Neural progenitor cell (in vitro differentiated cells): ENCODE results near the gene GNA14. TPM values are rescaled to one million over a fixed set of nuclear protein-coding genes. Genes with fewer than 3 reads are reported as not detected.
"Not testable (repeated sequence)": the region's sequence is repeated elsewhere in the genome, so short reads cannot be mapped to it uniquely, and the experiment has no call there.

Experiments
- DNase-seq: peaks from one replicate; pipeline ENCODE4 v3.0.0-alpha.2; 2016; ENCODE audit warnings: low spot score
- H2AFZ ChIP-seq: fragments of 200-600 bp; sonication (generic); replicated peaks from 2 replicates; pipeline ENCODE4 v1.6.1; 2016; ENCODE audit warnings: antibody characterized with exemption
- H3F3A ChIP-seq: fragments of 200-600 bp; sonication (generic); 2 replicates; pipeline ENCODE4 v1.6.1; 2016; ENCODE audit warnings: antibody characterized with exemption, low read depth
- H3K27ac ChIP-seq: fragments of 200-600 bp; sonication (generic); 2 replicates; pipeline ENCODE4 v1.5.1; 2016; ENCODE audit warnings: mild to moderate bottlenecking
- H3K27me3 ChIP-seq: fragments of 200-600 bp; sonication (generic); 2 replicates; pipeline ENCODE4 v1.6.1; 2016; ENCODE audit warnings: mild to moderate bottlenecking, moderate library complexity
- H3K36me3 ChIP-seq: fragments of 200-600 bp; sonication (generic); 2 replicates; pipeline ENCODE4 v1.5.1; 2016
- H3K4me1 ChIP-seq: fragments of 200-600 bp; sonication (generic); 2 replicates; pipeline ENCODE4 v1.6.1; 2016; ENCODE audit warnings: mixed run types
- H3K4me2 ChIP-seq: fragments of 200-600 bp; sonication (generic); 2 replicates; pipeline ENCODE4 v1.6.1; 2016
- H3K4me3 ChIP-seq: fragments of 200-600 bp; sonication (generic); 2 replicates; pipeline ENCODE4 v1.5.1; 2016
- H3K79me2 ChIP-seq: fragments of 200-600 bp; sonication (generic); 2 replicates; pipeline ENCODE4 v1.6.1; 2016; ENCODE audit warnings: low read depth
- H3K9ac ChIP-seq: fragments of 200-600 bp; sonication (generic); 2 replicates; pipeline ENCODE4 v1.6.1; 2016
- H3K9me3 ChIP-seq: fragments of 200-600 bp; sonication (generic); 2 replicates; pipeline ENCODE4 v1.5.1; 2016; ENCODE audit warnings: low read depth
- H4K20me1 ChIP-seq: fragments of 200-600 bp; sonication (generic); 2 replicates; pipeline ENCODE4 v1.6.1; 2016; ENCODE audit warnings: low read depth
- H3K27ac Mint-ChIP-seq: 3 replicates; pipeline ENCODE4 v1.8.0; 2021; ENCODE audit warnings: mixed read lengths
- H3K27me3 Mint-ChIP-seq: 2 replicates; pipeline ENCODE4 v1.8.0; 2022; ENCODE audit warnings: low read depth, mild to moderate bottlenecking, inconsistent platforms, moderate library complexity, mixed read lengths; ENCODE audit not compliant: insufficient read depth
- H3K36me3 Mint-ChIP-seq: 3 replicates; pipeline ENCODE4 v1.8.0; 2021; ENCODE audit warnings: mixed read lengths
- H3K4me1 Mint-ChIP-seq: 3 replicates; pipeline ENCODE4 v1.8.0; 2021; ENCODE audit warnings: mixed read lengths
- H3K4me3 Mint-ChIP-seq: 3 replicates; pipeline ENCODE4 v1.8.0; 2021; ENCODE audit warnings: mild to moderate bottlenecking, moderate library complexity, mixed read lengths
- H3K9me3 Mint-ChIP-seq: 3 replicates; pipeline ENCODE4 v1.8.0; 2020; ENCODE audit warnings: mixed read lengths
- CTCF ChIP-seq: fragments of 200-600 bp; sonication (generic); IDR thresholded peaks from 2 replicates; pipeline ENCODE4 v1.5.1; 2017; ENCODE audit warnings: antibody characterized with exemption, mild to moderate bottlenecking
- EZH2 ChIP-seq: fragments of 200-600 bp; sonication (generic); IDR thresholded peaks from 2 replicates; pipeline ENCODE4 v1.6.1; 2017; ENCODE audit warnings: antibody characterized with exemption, mild to moderate bottlenecking, moderate library complexity
- EZH2phosphoT487 ChIP-seq: fragments of 200-600 bp; sonication (generic); IDR thresholded peaks from 2 replicates; pipeline ENCODE4 v1.6.1; 2017; ENCODE audit warnings: antibody characterized with exemption
- total RNA-seq: library from RNA; depleted of rRNA; stranded (reverse); fragments of >200 nt; gene quantifications from 2 replicates; pipeline ENCODE4 v1.2.3, GENCODE V29; 2015; ENCODE audit warnings: low replicate concordance

The GNA14 gene
- total RNA-seq, 1 donor from 2014 or later = not detected

GRCh38 chr9:77403239-77403638, 244.9 kb downstream of the GNA14 start:
- no peaks in the 10 kb centered on the region for H3K79me2 ChIP-seq
- H3F3A ChIP-seq = no peaks in the 10 kb centered on the region
- H3K4me3 ChIP-seq = no peak overlapping the region
- no peak overlapping the region for H3K27ac ChIP-seq
- H3K27ac Mint-ChIP-seq = no peak overlapping the region
- peaks cover 8% of the 10 kb centered on the region for H3K9me3 ChIP-seq
- peaks cover 9% of the 10 kb centered on the region for H3K9me3 Mint-ChIP-seq
- no peak overlapping the region for H2AFZ ChIP-seq
- H4K20me1 ChIP-seq = no peaks in the 10 kb centered on the region
- no peaks in the 10 kb centered on the region for H3K4me1 Mint-ChIP-seq
- DNase-seq = no peak
- TF ChIP-seq EZH2phosphoT487 = no peak
- H3K4me1 ChIP-seq = no peaks in the 10 kb centered on the region
- H3K36me3 ChIP-seq = peaks cover 14% of the 10 kb centered on the region
- H3K36me3 Mint-ChIP-seq = peaks cover 22% of the 10 kb centered on the region
- no peak overlapping the region for H3K4me3 Mint-ChIP-seq
- H3K27me3 Mint-ChIP-seq = no peaks in the 10 kb centered on the region
- no peak overlapping the region for H3K9ac ChIP-seq
- H3K27me3 ChIP-seq = no peaks in the 10 kb centered on the region
- H3K4me2 ChIP-seq = no peak overlapping the region

- Histone ChIP-seq H4K20me1 (no peaks in the 10 kb centered on the region), H3K4me2 (no peak overlapping the region), H3K9ac (no peak overlapping the region), H3K4me3 (no peak overlapping the region), H3K4me1 (no peaks in the 10 kb centered on the region), H3K9me3 (no peaks in the 10 kb centered on the region), H3K36me3 (peaks cover 6% of the 10 kb centered on the region), H3K79me2 (no peaks in the 10 kb centered on the region), H3K27ac (no peak overlapping the region), H3K27me3 (no peaks in the 10 kb centered on the region), H2AFZ (no peak overlapping the region), H3F3A (no peaks in the 10 kb centered on the region)
- Mint-ChIP-seq H3K4me3 (no peak overlapping the region), H3K4me1 (no peaks in the 10 kb centered on the region), H3K9me3 (peaks cover 2% of the 10 kb centered on the region), H3K27ac (no peak overlapping the region), H3K27me3 (no peaks in the 10 kb centered on the region), H3K36me3 (peaks cover 14% of the 10 kb centered on the region)
- DNase-seq = no peak
- TF ChIP-seq EZH2phosphoT487 (no peak), CTCF (no peak), EZH2 (no peak)
Observed at GRCh38 chr9:77402286-77402685, 245.8 kb downstream of the GNA14 start.

GRCh38 chr9:77399964-77400363, 248.2 kb downstream of the GNA14 start:
- Histone ChIP-seq H3K36me3 (no peaks in the 10 kb centered on the region), H3K9me3 (no peaks in the 10 kb centered on the region), H3K79me2 (no peaks in the 10 kb centered on the region), H3K9ac (no peak overlapping the region), H4K20me1 (no peaks in the 10 kb centered on the region), H3K27me3 (no peaks in the 10 kb centered on the region), H2AFZ (no peak overlapping the region), H3K4me2 (no peak overlapping the region), H3K4me3 (no peak overlapping the region), H3K27ac (no peak overlapping the region), H3K4me1 (no peaks in the 10 kb centered on the region), H3F3A (no peaks in the 10 kb centered on the region)
- H3K36me3 Mint-ChIP-seq = peaks cover 3% of the 10 kb centered on the region
- no peaks in the 10 kb centered on the region for H3K9me3 Mint-ChIP-seq
- H3K27me3 Mint-ChIP-seq = no peaks in the 10 kb centered on the region
- DNase-seq = no peak
- H3K4me1 Mint-ChIP-seq = no peaks in the 10 kb centered on the region
- TF ChIP-seq EZH2 = no peak
- no peak for TF ChIP-seq CTCF
- TF ChIP-seq EZH2phosphoT487 = no peak
- no peak overlapping the region for H3K27ac Mint-ChIP-seq
- H3K4me3 Mint-ChIP-seq = no peak overlapping the region

- H3K36me3 Mint-ChIP-seq, H3K9me3 Mint-ChIP-seq, H3K4me2 ChIP-seq, H3K9ac ChIP-seq, H3K27ac Mint-ChIP-seq, H3K4me1 Mint-ChIP-seq, H3K36me3 ChIP-seq, H3K27me3 Mint-ChIP-seq, H3K79me2 ChIP-seq, H2AFZ ChIP-seq, H3F3A ChIP-seq, H3K4me3 Mint-ChIP-seq, H3K4me1 ChIP-seq, H3K4me3 ChIP-seq, DNase-seq, H3K9me3 ChIP-seq, H3K27me3 ChIP-seq, H4K20me1 ChIP-seq, H3K27ac ChIP-seq: not testable (repeated sequence)
Observed at GRCh38 chr9:77398581-77398980, 249.5 kb downstream of the GNA14 start.
